NCI-H1436 (cell line): ENCODE results near the gene FLNB.

Experiments
- DNase-seq: peaks from one replicate; lab custom pipeline; 2025; lab: John Stamatoyannopoulos, UW

FLNB gene

GRCh38 chr3:58074997-58075396 is 66.8 kb downstream of the FLNB start:
- no peak for DNase-seq

- no peak for DNase-seq
Measured at GRCh38 chr3:58077596-58078285, 69.5 kb downstream of the FLNB start.

- DNase-seq: no peak
Measured at GRCh38 chr3:58078610-58079009, 70.4 kb downstream of the FLNB start.

- DNase-seq: no peak
Measured at GRCh38 chr3:58079773-58080172, 71.6 kb downstream of the FLNB start.

- no peak for DNase-seq
Measured at GRCh38 chr3:58082047-58082446, 73.8 kb downstream of the FLNB start.

GRCh38 chr3:58084166-58084565 is 75.9 kb downstream of the FLNB start:
- DNase-seq: no peak

GRCh38 chr3:58084788-58085543 is 76.7 kb downstream of the FLNB start:
- no peak for DNase-seq

- DNase-seq: no peak
Measured at GRCh38 chr3:58085616-58086015, 77.4 kb downstream of the FLNB start.

- no peak for DNase-seq
Measured at GRCh38 chr3:58088501-58088900, 80.3 kb downstream of the FLNB start.

GRCh38 chr3:58090351-58090750 is 82.1 kb downstream of the FLNB start:
- no peak for DNase-seq

- DNase-seq: no peak
Measured at GRCh38 chr3:58092521-58092920, 84.3 kb downstream of the FLNB start.

- no peak for DNase-seq
Measured at GRCh38 chr3:58093574-58094195, 85.5 kb downstream of the FLNB start.

GRCh38 chr3:58094657-58095056 is 86.4 kb downstream of the FLNB start:
- DNase-seq: no peak

- DNase-seq: no peak
Measured at GRCh38 chr3:58095603-58096138, 87.4 kb downstream of the FLNB start.

- DNase-seq: no peak
Measured at GRCh38 chr3:58098531-58098930, 90.3 kb downstream of the FLNB start.

GRCh38 chr3:58099865-58100264 is 91.6 kb downstream of the FLNB start:
- DNase-seq: no peak

GRCh38 chr3:58101499-58102389 is 93.5 kb downstream of the FLNB start:
- no peak for DNase-seq

GRCh38 chr3:58102390-58102750 is 94.1 kb downstream of the FLNB start:
- no peak for DNase-seq

GRCh38 chr3:58102976-58103451 is 94.8 kb downstream of the FLNB start:
- no peak for DNase-seq

GRCh38 chr3:58104151-58104550 is 95.9 kb downstream of the FLNB start:
- DNase-seq: no peak

- DNase-seq: no peak
Measured at GRCh38 chr3:58104712-58105111, 96.5 kb downstream of the FLNB start.

- DNase-seq: no peak
Measured at GRCh38 chr3:58105196-58105595, 97.0 kb downstream of the FLNB start.
